Measurements from ENCODE around the gene TRIM37.
"Not testable (repeated sequence)": the region's sequence is repeated elsewhere in the genome, so short reads cannot be mapped to it uniquely, and the experiment has no call there.

The TRIM37 gene

DNA sequence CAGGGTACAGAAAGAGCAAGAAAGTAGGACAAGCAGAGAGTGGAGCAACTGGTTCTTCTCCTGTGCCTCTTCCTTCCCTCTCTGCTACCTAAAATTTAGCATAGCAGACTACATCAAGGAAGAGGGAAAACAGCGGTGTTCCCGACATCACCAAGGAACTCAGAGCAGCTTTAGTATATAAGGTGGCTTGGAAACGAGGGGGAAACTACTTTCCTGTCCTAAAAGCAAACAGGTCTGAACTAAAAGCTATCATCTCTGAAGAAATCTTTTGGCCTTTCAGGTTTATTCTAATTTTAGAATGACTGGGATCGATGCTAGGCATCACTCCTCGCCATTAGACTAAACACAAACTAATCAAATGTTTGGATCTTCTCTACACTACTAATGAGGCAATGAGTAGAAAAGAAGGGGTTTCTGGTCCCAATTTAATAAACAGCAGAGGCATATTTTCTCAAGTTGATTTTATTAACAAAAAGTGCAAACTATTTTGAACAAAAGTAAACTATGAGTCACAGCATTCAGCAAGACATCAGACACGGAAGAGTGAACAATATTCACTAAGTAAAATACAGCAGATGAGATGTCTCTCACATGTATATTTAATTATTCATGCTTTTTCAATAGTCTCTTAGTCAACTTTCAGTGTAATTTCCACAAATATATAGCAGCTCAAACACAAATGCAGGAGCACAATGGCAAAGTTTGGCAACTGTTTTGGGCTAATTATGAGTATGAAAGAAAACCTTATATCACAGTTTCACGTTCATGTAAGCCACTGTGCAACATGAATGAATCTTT is 108.7 kb downstream of the TRIM37 start:
- no peak for DNase-seq (ENCODE audit: low read depth in 1 of 2, low spot score in 1 of 2)

DNA sequence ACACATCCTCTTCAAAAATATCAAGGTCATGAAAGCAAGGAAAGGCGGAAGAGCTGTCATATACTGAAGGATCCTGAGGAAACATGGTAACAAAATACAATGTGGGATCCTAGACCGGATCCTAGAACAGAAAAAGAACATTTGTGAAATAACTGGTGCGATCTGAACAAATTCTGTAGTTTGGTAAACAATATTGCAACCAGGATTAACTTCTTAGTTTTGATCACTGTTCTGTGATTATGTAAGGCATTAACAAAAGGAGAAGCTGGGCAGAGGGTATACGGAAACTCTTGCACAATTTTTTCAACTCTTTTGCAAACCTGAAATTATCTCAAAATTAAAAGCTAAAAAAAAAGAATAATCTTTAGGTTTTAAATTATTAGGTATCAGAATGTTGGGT is 109.7 kb downstream of the TRIM37 start:
- no peak for DNase-seq (ENCODE audit: low read depth in 1 of 2, low spot score in 1 of 2)

DNA sequence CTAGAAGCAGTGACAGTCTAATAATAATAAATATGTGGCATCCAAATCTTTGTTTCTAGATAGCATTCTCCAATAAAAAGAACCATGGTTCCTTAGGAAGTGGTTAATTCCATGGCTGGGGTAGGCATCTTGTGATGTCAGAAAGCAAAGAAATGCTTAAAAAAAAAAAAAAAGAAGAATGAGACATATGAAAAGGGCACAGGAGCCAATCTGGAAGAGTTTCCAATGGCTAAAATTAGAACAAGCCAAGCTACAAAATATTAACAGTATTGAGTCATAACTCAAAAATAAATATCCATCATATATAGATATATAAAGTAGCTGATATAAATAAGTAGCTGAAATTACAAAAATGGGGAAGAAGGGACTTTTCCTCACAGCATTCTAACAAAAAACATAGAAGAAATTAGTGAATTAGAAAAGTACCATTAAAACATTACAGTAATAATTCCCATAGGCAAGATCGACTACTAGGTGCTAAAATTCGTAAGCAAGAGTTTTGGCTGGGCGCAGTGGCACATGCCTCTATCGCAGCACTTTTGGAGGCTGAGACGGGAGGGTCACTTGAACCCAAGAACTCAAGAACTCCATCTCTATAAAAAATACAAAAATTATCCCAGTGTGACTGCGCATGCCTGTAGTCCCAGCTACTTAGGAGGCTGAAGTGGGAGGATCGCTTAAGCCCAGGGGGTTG is 111.3 kb downstream of the TRIM37 start:
- DNase-seq (ENCODE audit: low read depth in 1 of 2, low spot score in 1 of 2) = no peak

DNA sequence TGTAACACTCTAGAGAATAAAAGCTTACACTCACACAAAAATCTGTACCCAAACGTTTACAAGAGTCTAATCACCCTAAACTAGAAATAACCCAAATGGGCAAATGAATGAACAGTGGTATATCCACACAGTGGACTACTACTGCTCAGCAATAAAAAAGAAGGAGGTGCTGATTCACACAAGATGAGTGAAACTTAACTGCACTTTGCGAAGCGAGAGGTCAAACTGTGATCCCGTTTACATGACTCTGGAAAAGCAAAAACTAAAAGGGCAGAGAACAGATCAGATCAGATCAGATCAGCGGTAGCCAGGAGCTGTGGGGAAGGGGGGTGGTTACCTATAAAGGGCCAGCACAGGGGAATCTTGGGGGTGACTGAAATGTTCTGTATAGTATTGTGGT is 113.4 kb downstream of the TRIM37 start:
- DNase-seq (ENCODE audit: low read depth in 1 of 2, low spot score in 1 of 2) = no peak

DNA sequence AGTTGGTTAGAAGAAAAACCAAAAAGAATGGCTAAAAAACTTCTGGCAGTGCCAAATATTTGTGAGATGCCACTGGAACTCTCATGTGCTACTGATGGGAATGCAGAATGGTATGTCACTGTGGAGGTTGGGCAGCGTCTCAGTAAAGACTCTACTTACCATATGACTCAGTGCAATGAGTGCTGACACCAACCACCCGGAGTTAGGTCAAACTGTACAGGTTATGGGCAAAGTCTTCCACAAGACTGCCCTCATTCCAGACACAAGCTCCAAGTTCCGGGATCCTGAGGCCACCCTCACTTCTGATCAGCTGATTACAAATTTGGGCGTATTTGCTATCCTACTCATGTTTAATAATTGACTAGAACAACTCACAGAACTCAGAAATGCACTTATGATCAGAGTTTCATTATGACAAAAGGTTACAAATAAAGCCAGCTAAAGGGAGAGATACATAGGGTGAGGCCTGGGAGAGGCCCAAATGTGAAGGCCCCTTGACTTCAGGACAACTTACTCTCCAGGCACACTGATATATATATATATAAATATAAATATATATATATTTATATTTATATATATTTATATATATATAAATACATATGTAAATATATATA is 114.9 kb downstream of the TRIM37 start:
- no peak for DNase-seq (ENCODE audit: low read depth in 1 of 2, low spot score in 1 of 2)

DNA sequence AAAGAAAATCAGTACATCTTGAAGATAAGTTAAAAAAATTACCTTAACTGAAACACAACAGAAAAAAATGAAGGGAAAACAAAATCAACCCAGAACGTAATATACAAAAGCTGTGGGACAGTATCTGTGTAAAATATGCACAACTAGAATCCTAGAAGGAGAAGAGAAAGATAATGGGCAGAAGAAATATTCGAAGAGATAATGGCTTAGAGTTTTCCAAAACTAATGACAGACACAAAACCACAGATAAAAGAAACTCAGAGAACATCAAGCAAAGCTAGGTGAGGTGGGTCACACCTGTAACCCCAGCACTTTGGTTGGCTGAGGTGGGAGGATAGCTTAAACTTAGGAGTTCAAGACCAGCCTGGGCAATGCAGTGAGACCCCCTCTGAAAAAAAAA is 117.1 kb downstream of the TRIM37 start:
- no peak for DNase-seq (ENCODE audit: low read depth in 1 of 2, low spot score in 1 of 2)

DNA sequence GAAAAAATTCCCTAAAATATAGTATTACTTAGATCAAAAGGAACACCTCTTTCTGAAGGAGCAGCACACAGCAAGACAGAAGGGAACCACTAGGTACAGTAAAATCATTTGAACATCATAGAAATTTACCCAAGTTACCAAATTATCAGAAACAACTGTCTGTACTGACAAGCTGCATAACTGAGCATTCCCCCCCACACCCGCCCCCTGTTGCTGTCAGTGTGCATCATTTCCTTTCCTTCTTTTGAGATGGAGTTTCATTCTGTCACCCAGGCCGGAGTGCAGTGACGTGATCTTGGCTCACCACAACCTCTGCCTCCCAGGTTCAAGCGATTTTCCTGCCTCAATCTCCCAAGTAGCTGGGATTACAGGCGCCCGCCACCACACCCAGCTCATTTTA is 120.7 kb downstream of the TRIM37 start:
- DNase-seq (ENCODE audit: low read depth in 1 of 2, low spot score in 1 of 2) = no peak

DNA sequence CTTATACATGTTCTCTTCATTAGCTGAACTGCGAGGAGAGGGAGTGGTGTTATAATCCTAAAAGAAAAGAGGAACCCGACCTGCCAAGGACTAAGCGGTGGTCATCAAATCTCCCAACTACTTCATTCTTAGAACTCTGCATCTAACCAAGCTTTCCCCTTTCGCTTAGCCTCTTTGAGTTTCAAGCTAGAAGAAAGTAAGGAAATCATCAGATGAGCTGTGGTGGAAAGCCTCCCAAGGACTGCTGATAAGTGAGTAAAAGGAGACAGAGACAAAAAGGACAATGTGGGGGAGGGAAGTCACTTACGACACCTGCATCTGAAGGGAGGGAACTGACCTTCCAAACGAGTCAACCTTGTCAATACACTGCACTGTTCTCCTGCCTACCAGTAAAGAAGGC is 121.3 kb downstream of the TRIM37 start:
- DNase-seq (ENCODE audit: low read depth in 1 of 2, low spot score in 1 of 2) = no peak

DNA sequence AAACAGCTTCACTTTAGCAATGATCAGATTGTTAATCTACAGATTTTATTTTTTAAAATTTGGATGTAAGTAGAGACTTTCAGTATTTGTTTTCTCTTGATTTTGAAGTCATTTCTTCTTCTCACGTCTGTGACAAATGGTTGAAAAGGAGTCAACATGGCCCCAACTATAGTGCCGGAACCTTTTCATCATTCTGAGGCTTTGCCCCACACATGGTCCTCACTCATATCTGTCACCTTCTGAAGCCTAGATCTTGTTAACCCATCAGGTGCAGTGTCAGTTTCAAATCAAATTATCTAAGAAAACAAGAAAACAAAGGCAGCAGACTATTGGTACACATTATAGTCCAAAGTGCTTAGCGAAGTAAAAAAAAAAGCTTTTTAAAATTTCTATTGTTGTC is 124.1 kb downstream of the TRIM37 start:
- no peak for DNase-seq (ENCODE audit: low read depth in 1 of 2, low spot score in 1 of 2)

DNA sequence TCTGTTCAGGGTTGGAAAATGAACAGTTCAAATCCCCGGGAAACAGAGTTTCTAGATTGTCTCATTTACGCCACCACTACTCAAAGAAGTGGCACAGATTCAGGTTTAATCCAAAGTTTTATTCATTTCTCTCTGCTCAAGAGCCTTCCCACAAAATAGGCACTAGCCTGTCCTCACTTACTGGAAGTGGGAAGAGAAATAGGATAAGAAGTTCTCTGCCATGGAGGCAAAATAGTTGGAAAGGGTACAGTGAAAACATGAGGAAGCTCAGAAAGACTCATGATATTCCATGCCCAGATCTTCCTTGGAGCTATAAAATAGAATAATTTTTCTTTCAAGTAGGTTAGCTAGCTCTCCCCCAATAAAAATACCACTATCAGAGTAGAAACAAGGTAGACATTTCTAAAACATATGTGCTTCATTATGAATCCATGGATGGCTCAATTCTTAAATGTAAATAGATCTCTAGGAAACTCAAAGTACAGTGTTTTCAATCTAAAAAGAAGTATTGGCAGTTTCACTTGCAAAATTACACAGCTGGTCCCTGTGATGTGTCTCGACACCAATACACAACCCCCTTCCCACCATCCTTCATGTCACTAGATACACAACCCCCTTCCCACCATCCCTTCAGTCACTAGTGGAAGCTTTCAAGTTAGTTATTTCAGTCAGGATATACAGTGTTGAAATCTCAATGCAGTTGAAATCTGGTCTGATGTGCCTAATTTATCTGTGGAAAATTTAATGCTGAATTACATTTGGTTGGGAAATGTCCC is 125.8 kb downstream of the TRIM37 start:
- no peak for DNase-seq (ENCODE audit: low read depth in 1 of 2, low spot score in 1 of 2)

DNA sequence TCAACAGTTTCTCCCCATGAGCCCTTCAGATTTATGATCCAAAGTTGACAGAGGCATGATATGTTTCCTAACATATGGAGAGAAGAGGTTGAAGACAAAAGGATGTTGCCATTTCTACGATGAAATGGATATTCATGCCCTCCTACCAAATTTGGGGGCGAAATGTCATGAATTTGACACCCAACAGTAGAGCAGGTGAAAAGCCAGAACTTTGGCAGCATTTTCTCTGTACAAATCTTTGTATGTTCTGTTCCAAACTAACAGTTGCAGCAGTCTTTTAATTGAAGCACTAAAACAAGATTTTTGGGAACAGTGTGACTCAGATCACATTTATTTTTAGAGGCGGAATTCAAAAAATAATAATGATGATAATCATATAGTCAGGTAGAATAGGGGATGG is 130.1 kb downstream of the TRIM37 start:
- DNase-seq (ENCODE audit: low read depth in 1 of 2, low spot score in 1 of 2) = no peak

DNA sequence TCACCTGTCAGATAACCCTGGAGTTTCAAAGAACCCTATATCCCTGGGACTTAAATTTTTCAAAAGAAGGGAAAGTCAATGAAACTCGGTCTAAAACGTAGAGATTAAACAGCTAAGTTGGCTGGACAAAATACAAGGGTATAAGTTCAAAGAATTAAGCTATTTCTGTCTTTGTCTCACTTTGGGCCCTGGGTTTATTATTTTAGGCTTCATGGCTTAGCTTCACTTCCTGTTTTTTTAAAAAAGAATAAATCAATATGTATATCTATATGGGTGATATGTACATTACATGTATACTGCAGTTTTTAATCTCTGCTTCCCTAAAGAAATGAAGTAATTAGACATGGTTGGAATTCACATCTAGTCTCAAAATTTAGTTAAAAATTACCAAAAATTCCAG is 132.3 kb downstream of the TRIM37 start:
- DNase-seq (ENCODE audit: low read depth in 1 of 2, low spot score in 1 of 2) = no peak

DNA sequence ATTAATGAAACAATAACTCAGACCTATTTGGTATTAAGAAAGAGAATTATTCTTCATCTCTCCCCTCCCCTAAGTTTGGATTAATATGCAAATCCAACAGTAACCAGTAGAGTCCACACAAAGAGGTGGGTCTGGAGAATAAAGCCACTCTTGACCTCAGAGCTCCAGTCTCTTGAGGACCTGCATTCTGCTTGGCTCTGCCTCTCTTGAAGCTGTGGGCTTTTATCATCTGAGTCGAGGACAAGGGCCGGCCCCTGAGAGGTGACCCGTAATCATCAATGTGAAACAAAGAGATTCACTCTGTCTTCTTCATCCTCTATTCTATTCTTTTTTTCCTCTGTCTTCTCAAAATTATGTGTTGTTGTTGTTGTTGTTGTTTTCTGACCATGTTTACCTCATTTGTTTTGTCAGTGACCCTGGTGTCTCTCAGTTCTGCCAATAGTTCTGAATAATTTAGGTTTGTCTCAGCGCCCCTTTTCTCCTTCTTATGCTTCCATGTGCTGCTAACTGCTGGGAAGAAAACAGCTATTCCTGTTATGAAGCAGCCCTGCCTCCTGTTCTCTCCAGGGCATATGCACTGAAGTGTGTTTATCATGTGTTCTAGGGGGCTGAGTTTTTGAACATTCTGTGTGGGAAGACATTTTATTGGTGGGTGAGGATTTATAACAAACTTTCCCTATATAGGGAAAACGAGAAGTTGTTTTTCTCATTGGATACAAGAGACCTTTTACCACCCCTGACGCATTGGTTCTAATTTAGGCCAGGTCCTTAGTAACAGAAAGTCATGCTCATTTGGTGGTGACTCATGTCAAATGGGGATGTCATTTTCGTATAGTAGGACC is 135.8 kb downstream of the TRIM37 start:
- no peak for DNase-seq (ENCODE audit: low read depth in 1 of 2, low spot score in 1 of 2)

DNA sequence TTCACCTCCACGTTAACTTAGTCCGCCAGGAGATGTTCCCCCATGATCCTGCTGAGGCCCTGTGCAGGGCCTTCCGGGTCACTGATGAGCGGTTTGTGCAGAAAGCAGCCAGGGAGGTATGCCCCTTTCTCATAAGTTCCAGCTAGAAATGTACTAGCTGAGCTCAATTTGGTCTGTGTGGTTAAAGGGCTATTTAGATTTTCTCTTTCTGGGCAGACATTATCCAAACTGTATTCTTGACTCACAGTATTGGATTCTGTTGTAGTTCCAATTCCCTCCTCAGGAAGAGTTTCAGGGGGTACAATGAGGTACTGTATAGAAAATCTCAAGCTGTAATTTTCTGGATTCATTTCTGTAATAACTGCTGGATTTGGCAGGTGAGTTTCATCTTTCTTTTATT is 137.1 kb downstream of the TRIM37 start:
- no peak for DNase-seq (ENCODE audit: low read depth in 1 of 2, low spot score in 1 of 2)

DNA sequence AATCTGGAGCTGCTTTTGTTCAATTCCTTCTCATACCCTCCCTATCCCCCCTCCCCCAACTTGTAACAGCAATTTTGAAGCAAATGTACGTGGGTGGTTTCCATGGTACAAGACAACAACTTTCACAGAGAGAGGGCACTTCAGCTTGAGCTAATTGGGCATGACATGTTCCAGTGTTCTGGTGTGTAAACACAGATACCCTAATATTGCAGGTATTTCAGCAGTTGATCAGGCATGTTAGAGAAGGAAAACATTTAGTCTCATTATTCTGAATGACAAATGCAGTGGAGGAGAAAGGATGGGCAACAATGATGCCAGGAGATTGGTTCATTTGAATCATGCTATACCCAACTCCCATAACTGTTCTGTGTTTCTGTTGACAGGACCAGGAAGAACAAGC is 137.5 kb downstream of the TRIM37 start:
- no peak for DNase-seq (ENCODE audit: low read depth in 1 of 2, low spot score in 1 of 2)

DNA sequence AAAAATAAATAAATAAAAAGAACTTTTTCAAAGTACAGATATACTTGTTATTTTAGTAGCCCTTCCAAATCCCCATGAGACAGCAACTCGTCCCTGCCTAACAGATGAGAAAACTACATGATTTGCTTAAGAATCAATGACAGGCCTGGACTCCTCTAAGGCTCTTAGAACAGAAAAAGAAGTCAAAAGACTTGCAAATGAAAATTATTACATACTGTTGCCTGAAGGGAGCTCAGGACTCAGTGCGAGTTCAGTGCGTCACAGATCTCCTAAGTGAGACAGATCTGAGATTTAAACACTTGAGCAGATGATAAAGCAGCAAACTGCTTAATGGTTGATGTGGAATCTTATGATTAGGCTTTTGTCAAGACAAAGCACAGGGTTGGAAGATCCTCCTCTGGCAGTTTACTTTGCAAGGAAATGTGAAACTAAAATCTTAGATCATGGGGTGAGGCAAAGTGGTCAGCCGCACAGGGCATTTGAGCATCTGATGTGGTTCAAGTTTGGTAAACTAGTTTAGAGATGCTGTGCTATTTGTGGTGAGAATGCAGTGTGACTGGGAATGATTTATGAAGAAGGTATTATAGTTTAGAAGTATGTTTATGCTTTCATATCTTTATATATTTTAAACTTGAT is 138.1 kb downstream of the TRIM37 start:
- no peak for DNase-seq (ENCODE audit: low read depth in 1 of 2, low spot score in 1 of 2)

DNA sequence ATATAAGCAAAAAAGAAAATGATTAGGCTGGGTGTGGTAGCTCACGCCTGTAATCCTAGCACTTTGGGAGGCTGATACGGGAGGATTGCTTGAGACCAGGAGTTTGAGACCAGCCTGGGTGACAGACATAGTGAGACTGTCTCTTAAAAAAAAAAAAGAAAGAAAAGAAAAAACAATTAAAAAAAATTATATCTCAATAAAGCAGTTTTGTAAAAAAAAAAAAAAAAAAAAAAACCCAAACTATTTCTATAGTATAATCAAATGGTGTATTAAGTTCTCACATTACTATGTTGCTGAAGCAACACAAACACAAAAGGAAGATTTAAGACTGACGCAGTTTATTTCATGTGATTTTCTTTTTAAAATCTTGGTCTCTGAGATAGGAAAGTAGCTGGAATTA is 140.5 kb downstream of the TRIM37 start:
- no peak for DNase-seq (ENCODE audit: low read depth in 1 of 2, low spot score in 1 of 2)

DNA sequence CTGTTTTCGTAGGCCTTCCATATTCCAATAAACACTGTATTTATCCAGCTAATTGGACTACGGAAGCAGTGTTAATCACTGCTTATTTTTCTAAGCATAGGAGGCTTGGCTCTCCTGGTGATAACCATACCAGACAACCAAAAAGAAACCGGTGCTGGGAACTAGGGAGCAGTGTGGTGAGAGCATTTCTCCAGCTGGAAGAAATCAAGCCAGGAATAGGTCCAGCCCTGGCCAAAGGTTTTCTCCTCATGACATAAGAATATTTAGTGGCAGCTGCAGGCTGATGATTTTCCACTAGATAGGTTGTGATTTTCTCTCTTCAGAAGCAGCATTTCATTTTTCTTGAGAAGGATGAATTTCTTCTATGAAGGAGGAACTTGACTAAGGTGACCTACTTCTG is 141.5 kb downstream of the TRIM37 start:
- no peak for DNase-seq (ENCODE audit: low read depth in 1 of 2, low spot score in 1 of 2)

DNA sequence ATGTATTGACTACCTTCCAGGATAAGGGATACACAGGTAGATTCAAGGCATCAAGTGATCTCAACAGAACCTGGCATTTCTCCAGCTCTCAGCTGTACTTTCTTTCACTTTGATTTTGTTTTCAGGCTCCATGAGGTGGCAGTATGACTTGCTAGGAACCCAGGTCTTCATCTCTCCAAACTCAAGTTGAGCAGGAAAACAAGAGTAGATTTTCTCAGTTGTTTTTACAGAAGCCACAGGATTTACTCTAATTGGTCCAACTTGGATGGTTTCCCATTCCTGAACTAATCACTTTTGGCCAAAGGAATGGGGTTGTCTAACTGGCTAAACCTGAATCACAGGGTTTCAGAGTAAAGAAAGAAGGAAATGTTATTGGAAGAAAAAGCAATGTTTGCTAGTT is 146.6 kb downstream of the TRIM37 start:
- no peak for DNase-seq (ENCODE audit: low read depth in 1 of 2, low spot score in 1 of 2)

DNA sequence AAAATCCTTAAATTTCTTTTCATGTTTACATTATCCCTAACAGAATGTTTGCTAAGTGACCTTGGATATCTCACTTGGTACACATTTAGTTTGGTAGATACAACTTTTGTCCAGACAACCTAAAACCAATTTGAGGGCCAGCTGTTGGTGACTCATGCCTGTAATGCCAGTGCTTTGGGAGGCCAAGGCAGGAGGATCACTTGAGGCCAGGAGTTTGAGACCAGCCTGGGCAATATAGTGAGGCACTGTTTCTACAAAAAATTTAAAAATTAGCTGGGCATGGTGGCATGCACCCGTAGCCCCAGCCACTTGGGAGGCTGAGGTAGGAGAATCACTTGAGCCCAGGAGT is 149.0 kb downstream of the TRIM37 start:
- DNase-seq (ENCODE audit: low read depth in 1 of 2, low spot score in 1 of 2) = not testable (repeated sequence)

All from stimulated activated CD4-positive, alpha-beta T cell treated with anti-CD3 and anti-CD28 coated beads, Interleukin-15, amount 100 ng/mL, for 1 hour (primary cell).